OCI-LY1 (cell line): Measurements from ENCODE around the gene SPDYE6.

Experiments
- H2AFZ ChIP-seq: fragments of 200-600 bp; sonication (generic), shearing (Covaris generic); 2 replicates; pipeline ENCODE4 v1.6.0; 2014; ENCODE audit warnings: antibody characterized with exemption, mild to moderate bottlenecking, low read length
- H3F3A ChIP-seq: fragments of 200-600 bp; sonication (generic), shearing (Covaris generic); 2 replicates; pipeline ENCODE4 v1.6.0; 2014; ENCODE audit warnings: mild to moderate bottlenecking, antibody characterized with exemption, low read length, moderate library complexity; ENCODE audit not compliant: insufficient read depth
- H3K27ac ChIP-seq: fragments of 200-600 bp; sonication (generic); 2 replicates; pipeline ENCODE4 v1.5.1; 2014; ENCODE audit warnings: low read length, mixed run types, mild to moderate bottlenecking, low read depth; ENCODE audit not compliant: poor library complexity, severe bottlenecking
- H3K27me3 ChIP-seq: fragments of 200-600 bp; sonication (generic); 2 replicates; pipeline ENCODE4 v1.6.0; 2014; ENCODE audit warnings: antibody characterized with exemption, mild to moderate bottlenecking, low read length, moderate library complexity; ENCODE audit not compliant: insufficient read depth
- H3K36me3 ChIP-seq: fragments of 200-600 bp; sonication (generic); 2 replicates; pipeline ENCODE4 v1.6.1; 2014; ENCODE audit warnings: mild to moderate bottlenecking, antibody characterized with exemption, low read length, moderate library complexity, mixed read lengths; ENCODE audit not compliant: insufficient read depth
- H3K4me1 ChIP-seq: fragments of 200-600 bp; sonication (generic); 2 replicates; pipeline ENCODE4 v1.5.1; 2014; ENCODE audit warnings: mild to moderate bottlenecking, low read length, moderate library complexity; ENCODE audit not compliant: insufficient read depth, severe bottlenecking
- H3K4me2 ChIP-seq: fragments of 200-600 bp; sonication (generic), shearing (Covaris generic); 2 replicates; pipeline ENCODE4 v1.6.1; 2014; ENCODE audit warnings: low read length
- H3K4me3 ChIP-seq: fragments of 200-600 bp; sonication (generic); 2 replicates; pipeline ENCODE4 v1.5.1; 2014; ENCODE audit warnings: low read length, low read depth, mild to moderate bottlenecking, mixed read lengths; ENCODE audit not compliant: poor library complexity, severe bottlenecking
- H3K79me2 ChIP-seq: fragments of 200-600 bp; shearing (Covaris generic); 2 replicates; pipeline ENCODE4 v1.6.1; 2016; ENCODE audit warnings: mixed run types, low read length, mixed read lengths; ENCODE audit not compliant: insufficient read depth
- H3K9ac ChIP-seq: fragments of 200-600 bp; sonication (generic), shearing (Covaris generic); 2 replicates; pipeline ENCODE4 v1.6.1; 2014; ENCODE audit warnings: mild to moderate bottlenecking, low read length, mixed read lengths
- H3K9me2 ChIP-seq: fragments of 200-600 bp; sonication (generic), shearing (Covaris generic); 2 replicates; pipeline ENCODE4 v1.6.1; 2014; ENCODE audit warnings: low read depth, mild to moderate bottlenecking, low read length, mixed read lengths
- H3K9me3 ChIP-seq: fragments of 200-600 bp; shearing (Covaris generic); 2 replicates; pipeline ENCODE4 v1.6.1; 2014; ENCODE audit warnings: low read length, mixed read lengths
- H4K20me1 ChIP-seq: fragments of 200-600 bp; sonication (generic), shearing (Covaris generic); 2 replicates; pipeline ENCODE4 v1.6.0; 2016; ENCODE audit warnings: mild to moderate bottlenecking, low read length; ENCODE audit not compliant: insufficient read depth
- CTCF ChIP-seq: fragments of 200-600 bp; sonication (generic), shearing (Covaris generic); IDR thresholded peaks from 2 replicates; pipeline ENCODE4 v1.5.1; 2017; ENCODE audit warnings: mild to moderate bottlenecking, antibody characterized with exemption, low read length, moderate library complexity, mixed read lengths
- EZH2 ChIP-seq: fragments of 200-600 bp; sonication (generic), shearing (Covaris generic); IDR thresholded peaks from 2 replicates; pipeline ENCODE4 v1.8.0; 2017; ENCODE audit warnings: borderline replicate concordance, mixed run types, mild to moderate bottlenecking, antibody characterized with exemption, low read length, moderate library complexity, mixed read lengths

SPDYE6 gene

GRCh38 chr7:102300643-102301221 lies 55.5 kb downstream of the SPDYE6 start:
- Histone ChIP-seq H3K9ac (no peak overlapping the region), H3F3A (peaks cover 4% of the 10 kb centered on the region; the same call in 1 of the 2 replicates), H3K4me2 (no peak overlapping the region), H3K27ac (no peak overlapping the region), H3K4me1 (peaks cover 50% of the 10 kb centered on the region), H3K9me2 (no peaks in the 10 kb centered on the region), H3K36me3 (peaks cover 46% of the 10 kb centered on the region), H3K27me3 (no peaks in the 10 kb centered on the region), H3K79me2 (peaks cover 7% of the 10 kb centered on the region; the same call in 1 of the 2 replicates), H3K9me3 (no peaks in the 10 kb centered on the region), H4K20me1 (no peaks in the 10 kb centered on the region), H2AFZ (no peak overlapping the region), H3K4me3 (no peak overlapping the region)
- TF ChIP-seq EZH2 (no peak), CTCF (no peak)

GRCh38 chr7:102297487-102298218 lies 58.6 kb downstream of the SPDYE6 start:
- Histone ChIP-seq H3F3A (no peaks in the 10 kb centered on the region), H3K27ac (peak overlapping the region; percentile 59), H2AFZ (no peak overlapping the region), H3K4me1 (peaks cover 51% of the 10 kb centered on the region), H3K27me3 (no peaks in the 10 kb centered on the region), H3K4me3 (no peak overlapping the region), H3K9ac (no peak overlapping the region), H4K20me1 (no peaks in the 10 kb centered on the region), H3K9me3 (no peaks in the 10 kb centered on the region), H3K36me3 (peaks cover 38% of the 10 kb centered on the region), H3K9me2 (no peaks in the 10 kb centered on the region), H3K79me2 (peaks cover 17% of the 10 kb centered on the region; the same call in 1 of the 2 replicates), H3K4me2 (no peak overlapping the region)
- TF ChIP-seq CTCF: no peak
- no peak for TF ChIP-seq EZH2

GRCh38 chr7:102296514-102296913 lies 59.7 kb downstream of the SPDYE6 start:
- H3K27me3 ChIP-seq: no peaks in the 10 kb centered on the region

More at GRCh38 chr7:102296514-102296913, 59.7 kb downstream of the SPDYE6 start:
- Histone ChIP-seq H2AFZ (no peak overlapping the region), H3K36me3 (peaks cover 27% of the 10 kb centered on the region), H3K79me2 (peaks cover 20% of the 10 kb centered on the region; the same call in 1 of the 2 replicates), H3K4me2 (no peak overlapping the region), H3K4me3 (no peak overlapping the region), H3F3A (no peaks in the 10 kb centered on the region), H3K9me2 (no peaks in the 10 kb centered on the region), H3K4me1 (peaks cover 51% of the 10 kb centered on the region), H3K9ac (no peak overlapping the region), H3K27ac (no peak overlapping the region), H4K20me1 (no peaks in the 10 kb centered on the region), H3K9me3 (no peaks in the 10 kb centered on the region)
- no peak for TF ChIP-seq EZH2
- TF ChIP-seq CTCF: no peak
